Spleen (tissue), 11 donors: Measurements from ENCODE around the gene EFCAB5. TPM values are rescaled to one million over a fixed set of nuclear protein-coding genes. Genes with fewer than 3 reads are reported as not detected.
"Not testable (repeated sequence)": the region's sequence is repeated elsewhere in the genome, so short reads cannot be mapped to it uniquely, and the experiment has no call there.

Experiments used
- DNase-seq: peaks from one replicate; pipeline ENCODE4 v3.0.0-alpha.2; 2020
- H3K27ac ChIP-seq, 8 donors: fragments of 200-600 bp; sonication (generic) in 7 of 8; 1 replicate in 4 of 8; 2 replicates in 4 of 8; pipeline versions ENCODE4 v1.5.0 to v1.8.0; 2016 to 2021; ENCODE audit warnings: inconsistent platforms in 4 of 8, mild to moderate bottlenecking in 4 of 8, moderate library complexity in 1 of 8
- H3K27me3 ChIP-seq, 7 donors: fragments of 200-600 bp; sonication (generic) in 6 of 7; replicated peaks in 1 of 7; 1 replicate in 4 of 7; 2 replicates in 3 of 7; pipeline versions ENCODE4 v1.5.0 to v1.8.0; 2016 to 2021; ENCODE audit warnings: inconsistent platforms in 3 of 7, mild to moderate bottlenecking in 1 of 7
- H3K36me3 ChIP-seq, 6 donors: fragments of 200-600 bp; sonication (generic) in 5 of 6; 1 replicate in 4 of 6; 2 replicates in 2 of 6; pipeline versions ENCODE4 v1.5.0 to v1.8.0; 2016 to 2021; ENCODE audit warnings: inconsistent platforms in 2 of 6
- H3K4me1 ChIP-seq, 6 donors: fragments of 200-600 bp; sonication (generic) in 5 of 6; 1 replicate in 3 of 6; 2 replicates in 3 of 6; pipeline versions ENCODE4 v1.5.0 to v1.8.0; 2016 to 2021; ENCODE audit warnings: inconsistent platforms in 3 of 6
- H3K4me3 ChIP-seq, 8 donors: fragments of 200-600 bp; sonication (generic) in 7 of 8; 1 replicate in 4 of 8; 2 replicates in 4 of 8; pipeline versions ENCODE4 v1.5.0 to v1.8.0; 2016 to 2021; ENCODE audit warnings: inconsistent platforms in 4 of 8, mild to moderate bottlenecking in 4 of 8, moderate library complexity in 2 of 8
- H3K9me3 ChIP-seq, 8 donors: fragments of 200-600 bp; sonication (generic) in 7 of 8; 1 replicate in 4 of 8; 2 replicates in 4 of 8; pipeline versions ENCODE4 v1.5.0 to v1.8.0; 2016 to 2021; ENCODE audit warnings: inconsistent platforms in 4 of 8
- CTCF ChIP-seq, 11 experiments: fragments of 200-600 bp in 7 of 11; fragments of 450-650 bp in 4 of 11; sonication (generic) in 4 of 11; IDR thresholded peaks in 8 of 11; conservative IDR thresholded peaks in 3 of 11; 1 replicate in 7 of 11; 2 replicates in 4 of 11; pipeline versions ENCODE4 v1.4.0 to v1.8.0; 2016 to 2021; ENCODE audit warnings: antibody characterized with exemption in 11 of 11, inconsistent platforms in 4 of 11, mild to moderate bottlenecking in 1 of 11
- POLR2A ChIP-seq, 3 donors: fragments of 450-650 bp; IDR thresholded peaks; one replicate each; pipeline ENCODE4 v1.5.1; 2017; ENCODE audit warnings: antibody characterized with exemption in 3 of 3, mild to moderate bottlenecking in 1 of 3
- POLR2AphosphoS5 ChIP-seq, 3 donors: sonication (generic); formaldehyde crosslinking; IDR thresholded peaks; one replicate each; pipeline ENCODE4 v1.5.1; 2017; ENCODE audit warnings: antibody characterized with exemption in 3 of 3
- WGBS, 5 donors: extraction: QIAGEN DNeasy Blood & Tissue Kit in 3 of 5; methylation state at CpG; one replicate each; pipeline versions ENCODE4 v1.1.5 to v1.1.7; 2013 to 2018; 5-methylcytosine and 5-hydroxymethylcytosine counted together
- intact Hi-C: fragments of 100-400 bp; cut with DNase I; formaldehyde crosslinking; loops from one replicate; pipeline ENCODE4 v1.15.0; 2023; ENCODE audit warnings: low total_unique reads
- polyA plus RNA-seq, 3 donors: library from polyadenylated mRNA; stranded (reverse); fragments of 200-250 nt; gene quantifications; one replicate each; pipeline ENCODE4 v1.2.1, GENCODE V29; 2013
- total RNA-seq, 7 donors: library from RNA; depleted of rRNA in 3 of 7; stranded (reverse); fragments of >200 nt in 3 of 7; fragmentation: NEBNext Ultra II Directional in 4 of 7; extraction: Animal tissue kit (Norgen Biotek cat#: 25700) in 4 of 7; gene quantifications; one replicate each; pipeline versions ENCODE4 v1.1.0 to v1.2.1, GENCODE V29; 2016 to 2021
- donor health status: healthy with polysubstance abuse.
- donor health status: DM: no; HTN: no; CAD: no; lungs with moderate emphysema.
- donor health status: DM: no; HTN: no; CAD: no.
- donor health status: Bipolar disorder and iron deficiency.
- donor health status: healthy.
- donor health status: DM: no; HTN: no; CAD: no.
- donor health status: DM: yes; HTN: yes; CAD: no.

EFCAB5 gene
- total and polyA plus RNA-seq, 10 donors = 0.10 to 3.2 (median 0.89) TPM; not detected in 1

- TF ChIP-seq CTCF (IDR thresholded peaks at IDR 0.05 in 8 of 11, conservative IDR thresholded peaks at IDR 0.05 in 3 of 11) (no peak), POLR2AphosphoS5 (IDR thresholded peaks at IDR 0.05) (no peak), POLR2A (IDR thresholded peaks at IDR 0.05) (no peak)
- intact Hi-C loops = no loop called here
- no peak for DNase-seq
- Histone ChIP-seq H3K27me3 (no peaks in the 10 kb centered on the region), H3K27ac (no peak overlapping the region), H3K9me3 (no peaks in the 10 kb centered on the region), H3K36me3 (no peaks in the 10 kb centered on the region), H3K4me1 (peaks cover 0 to 8% (median 0%) of the 10 kb centered on the region in 6 donors), H3K4me3 (no peak overlapping the region)
- WGBS, 5 donors = 56 to 71% (median 60%) methylated on average over 3 of the region's 3 CpGs
Observed at GRCh38 chr17:30000001-30000754, 58.7 kb downstream of the EFCAB5 start.

GRCh38 chr17:30000755-30001257 lies 59.4 kb downstream of the EFCAB5 start:
- Histone ChIP-seq H3K9me3 (no peaks in the 10 kb centered on the region), H3K4me3 (no peak overlapping the region), H3K4me1 (peaks cover 0 to 8% (median 0%) of the 10 kb centered on the region in 6 donors), H3K27ac (no peak overlapping the region), H3K36me3 (no peaks in the 10 kb centered on the region), H3K27me3 (no peaks in the 10 kb centered on the region)
- no peak for DNase-seq
- WGBS, 5 donors = 72 to 86% (median 77%) methylated on average over 2 of the region's 2 CpGs
- intact Hi-C loops = no loop called here
- TF ChIP-seq CTCF (IDR thresholded peaks at IDR 0.05 in 8 of 11, conservative IDR thresholded peaks at IDR 0.05 in 3 of 11) (no peak), POLR2A (IDR thresholded peaks at IDR 0.05) (no peak), POLR2AphosphoS5 (IDR thresholded peaks at IDR 0.05) (no peak)

- H3K36me3 ChIP-seq = no peaks in the 10 kb centered on the region
- H3K9me3 ChIP-seq = no peaks in the 10 kb centered on the region
- H3K27ac ChIP-seq = no peak overlapping the region
- no peaks in the 10 kb centered on the region for H3K27me3 ChIP-seq
- DNase-seq = no peak
- no peak overlapping the region for H3K4me3 ChIP-seq
- TF ChIP-seq CTCF (IDR thresholded peaks at IDR 0.05 in 8 of 11, conservative IDR thresholded peaks at IDR 0.05 in 3 of 11) = no peak
- no peak for TF ChIP-seq POLR2AphosphoS5 (IDR thresholded peaks at IDR 0.05)
- TF ChIP-seq POLR2A (IDR thresholded peaks at IDR 0.05) = no peak
- H3K4me1 ChIP-seq = peaks cover 0 to 8% (median 0%) of the 10 kb centered on the region in 6 donors
- intact Hi-C loops = no loop called here
Observed at GRCh38 chr17:30002088-30002487, 60.7 kb downstream of the EFCAB5 start.

GRCh38 chr17:30005709-30006320 lies 64.4 kb downstream of the EFCAB5 start:
- intact Hi-C loops = no loop called here
- Histone ChIP-seq H3K27ac (no peak overlapping the region), H3K36me3 (no peaks in the 10 kb centered on the region), H3K4me1 (no peaks in the 10 kb centered on the region), H3K27me3 (no peaks in the 10 kb centered on the region), H3K9me3 (no peaks in the 10 kb centered on the region), H3K4me3 (no peak overlapping the region)
- DNase-seq = no peak
- WGBS, 5 donors = 79 to 85% (median 84%) methylated on average over 8 of the region's 8 CpGs
- no peak for TF ChIP-seq CTCF (IDR thresholded peaks at IDR 0.05 in 8 of 11, conservative IDR thresholded peaks at IDR 0.05 in 3 of 11)
- TF ChIP-seq POLR2AphosphoS5 (IDR thresholded peaks at IDR 0.05) = no peak
- no peak for TF ChIP-seq POLR2A (IDR thresholded peaks at IDR 0.05)

- DNase-seq, intact Hi-C loops, H3K4me1 ChIP-seq, H3K27me3 ChIP-seq, H3K4me3 ChIP-seq, H3K27ac ChIP-seq, H3K36me3 ChIP-seq: not testable (repeated sequence)
- WGBS, 5 donors = 77 to 94% (median 90%) methylated on average over 9 to 10 of the region's 10 CpGs
- peaks cover 0 to 12% (median 7%) of the 10 kb centered on the region in 8 donors for H3K9me3 ChIP-seq
Observed at GRCh38 chr17:30011934-30012333, 70.5 kb downstream of the EFCAB5 start.
